Hematopoietic multipotent progenitor cell (in vitro differentiated cells): ENCODE measurements around the gene SNX10. TPM values are rescaled to one million over a fixed set of nuclear protein-coding genes. Genes with fewer than 3 reads are reported as not detected.
A peak's percentile ranks its signal among the peaks of the same experiment; 100 is the strongest.

Experiments used
- DNase-seq, 3 donors: peaks; one replicate each; pipeline ENCODE4 v3.0.0-alpha.2; 2011 to 2015; ENCODE audit warnings: low read depth in 2 of 3, low spot score in 2 of 3
- total RNA-seq: library from RNA; depleted of rRNA; stranded (reverse); fragments of >200 nt; gene quantifications from one replicate; pipeline ENCODE4 v1.2.3, GENCODE V29; 2012

SNX10 gene
- total RNA-seq, 1 donor, result 7.3 TPM

- peak; percentile 40 to 92 (median 82) for DNase-seq
These were observed 73.6 kb downstream of the SNX10 start for GRCh38 chr7:26365077-26365900.

GRCh38 chr7:26365901-26366275 is 74.2 kb downstream of the SNX10 start:
- DNase-seq, result no peak

GRCh38 chr7:26367219-26367711 is 75.6 kb downstream of the SNX10 start:
- no peak for DNase-seq

GRCh38 chr7:26368542-26368941 is 76.9 kb downstream of the SNX10 start:
- peak in 1 of 3 donors; percentile 45 for DNase-seq

DNA sequence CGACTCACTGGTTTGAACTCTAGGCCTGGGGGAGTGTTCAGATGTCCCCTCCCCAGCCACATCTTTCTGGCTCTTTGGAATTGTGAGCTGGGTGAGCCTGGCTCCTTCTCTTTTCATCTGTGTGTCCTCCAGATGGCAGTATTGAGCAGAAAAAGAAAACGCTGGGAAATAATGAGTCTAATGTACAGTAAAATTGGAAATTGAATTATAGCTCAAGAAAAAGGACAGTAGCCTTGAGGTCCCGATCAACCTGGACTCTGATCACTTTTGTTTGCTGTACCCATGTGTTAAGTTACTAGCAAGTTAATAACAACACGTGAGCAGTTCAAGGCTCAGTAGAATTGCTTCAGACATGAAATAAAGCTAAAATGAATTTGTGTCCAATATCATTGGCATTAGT is 77.9 kb downstream of the SNX10 start:
- peak; percentile 37 to 86 (median 70) for DNase-seq

DNA sequence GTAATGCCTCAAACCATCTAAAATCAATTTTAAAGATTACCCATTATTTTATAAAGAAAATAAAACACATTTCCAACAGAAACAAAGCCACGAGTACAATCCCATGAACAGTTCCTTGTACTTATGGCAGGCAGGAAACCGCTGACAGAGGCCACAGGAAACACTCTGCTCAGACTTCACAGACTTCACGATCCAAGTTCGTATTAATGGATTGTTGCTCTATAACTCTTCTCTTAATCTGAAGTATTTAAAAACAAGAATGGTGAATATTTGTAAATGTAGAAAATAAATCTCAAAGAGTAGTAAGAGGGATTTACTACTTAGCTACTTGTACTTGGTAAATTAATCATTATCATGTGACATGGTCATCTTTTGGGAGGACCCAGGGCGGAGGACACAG is 78.3 kb downstream of the SNX10 start:
- DNase-seq, result peak in 2 of 3 donors; percentile 51 to 52

GRCh38 chr7:26372249-26372648 is 80.6 kb downstream of the SNX10 start:
- no peak for DNase-seq

- DNase-seq, result no peak
These were observed 81.0 kb downstream of the SNX10 start for GRCh38 chr7:26372704-26373103.

GRCh38 chr7:26374647-26375373 is 83.1 kb downstream of the SNX10 start:
- DNase-seq, result no peak

DNA sequence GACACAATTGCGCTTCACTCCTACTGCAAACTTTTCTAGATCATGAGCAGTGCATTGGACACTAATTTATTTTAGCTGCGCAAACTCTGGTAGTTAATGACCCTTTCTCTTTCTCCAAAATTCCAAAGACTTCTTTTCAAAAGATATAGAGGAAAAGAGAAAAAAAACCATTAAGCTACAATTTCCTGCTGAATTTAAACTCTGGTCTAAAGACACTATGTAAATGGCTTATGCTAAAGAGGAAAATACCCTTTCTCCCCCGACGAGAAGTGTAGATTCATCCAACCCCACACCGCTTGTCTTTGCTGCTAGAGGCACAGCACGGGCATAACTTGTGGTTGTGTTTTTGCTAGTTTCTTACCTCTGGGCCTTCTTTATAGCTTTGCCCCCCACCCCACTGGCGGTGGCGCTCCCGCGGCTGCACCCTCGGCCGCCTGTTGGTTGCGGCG is 84.1 kb downstream of the SNX10 start:
- peak in 1 of 3 donors; percentile 73 for DNase-seq

- peak in 2 of 3 donors; percentile 79 to 82 for DNase-seq
These were observed 84.7 kb downstream of the SNX10 start for GRCh38 chr7:26376175-26376917.

- DNase-seq, result no peak
These were observed 86.4 kb downstream of the SNX10 start for GRCh38 chr7:26378016-26378415.

DNA sequence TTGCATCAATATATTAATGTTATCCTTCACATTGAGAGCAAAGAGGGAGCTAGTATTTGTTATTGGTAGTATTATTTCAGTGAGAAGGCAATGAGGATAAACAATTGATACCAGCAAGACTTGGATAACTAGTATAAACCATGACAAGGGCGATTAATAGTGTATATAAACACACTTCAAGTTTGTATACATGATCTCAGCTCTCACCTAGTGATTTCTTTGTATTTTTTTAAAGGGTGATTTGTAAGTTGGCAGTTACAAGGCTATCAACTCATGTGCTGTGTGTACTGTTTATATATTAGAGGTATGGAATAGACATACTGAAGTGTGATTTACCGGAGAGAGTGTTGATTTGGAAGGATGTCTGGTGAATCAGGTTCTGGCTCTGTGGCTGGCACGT is 88.0 kb downstream of the SNX10 start:
- no peak for DNase-seq

GRCh38 chr7:26381476-26382353 is 90.1 kb downstream of the SNX10 start:
- DNase-seq, result no peak

GRCh38 chr7:26385240-26385639 is 93.6 kb downstream of the SNX10 start:
- no peak for DNase-seq

DNA sequence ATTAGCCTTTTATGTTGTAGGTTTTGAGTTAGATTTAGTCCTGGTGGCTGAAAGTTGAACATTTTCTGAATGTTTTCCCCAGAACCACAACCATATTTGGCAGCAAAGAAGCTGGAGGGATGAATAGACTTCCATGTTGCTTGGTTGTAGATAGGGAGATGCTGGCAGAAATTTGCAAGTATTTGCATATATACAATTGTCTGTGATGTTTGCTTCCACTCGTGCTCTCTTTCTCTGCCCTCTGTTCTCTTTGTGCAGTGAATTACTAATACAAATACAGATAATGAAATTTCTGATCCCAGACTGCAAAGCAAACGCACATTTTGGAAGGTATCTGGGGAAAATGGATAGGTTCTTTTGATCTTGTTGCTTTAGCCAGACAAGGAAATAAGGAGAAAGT is 96.1 kb downstream of the SNX10 start:
- DNase-seq, result no peak

DNA sequence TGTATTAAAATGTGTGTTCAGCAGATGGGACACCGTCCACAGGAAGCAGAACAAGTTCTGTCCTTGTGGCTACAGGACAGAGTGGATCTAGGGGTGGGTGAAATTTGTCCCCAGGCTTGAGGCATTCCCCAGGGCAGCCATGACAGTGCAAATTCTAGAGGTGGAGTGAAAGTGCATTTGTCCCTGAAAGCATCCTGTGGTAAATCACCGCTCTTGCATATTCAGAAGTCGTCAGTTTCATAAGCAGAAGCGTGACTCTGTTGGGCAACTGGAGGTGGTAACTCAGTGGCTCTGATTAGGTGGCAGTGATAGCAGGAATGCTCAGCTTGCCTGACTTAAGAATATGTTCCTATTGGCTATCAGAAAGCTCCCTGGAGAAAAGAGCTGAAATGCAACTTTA is 96.6 kb downstream of the SNX10 start:
- no peak for DNase-seq

DNA sequence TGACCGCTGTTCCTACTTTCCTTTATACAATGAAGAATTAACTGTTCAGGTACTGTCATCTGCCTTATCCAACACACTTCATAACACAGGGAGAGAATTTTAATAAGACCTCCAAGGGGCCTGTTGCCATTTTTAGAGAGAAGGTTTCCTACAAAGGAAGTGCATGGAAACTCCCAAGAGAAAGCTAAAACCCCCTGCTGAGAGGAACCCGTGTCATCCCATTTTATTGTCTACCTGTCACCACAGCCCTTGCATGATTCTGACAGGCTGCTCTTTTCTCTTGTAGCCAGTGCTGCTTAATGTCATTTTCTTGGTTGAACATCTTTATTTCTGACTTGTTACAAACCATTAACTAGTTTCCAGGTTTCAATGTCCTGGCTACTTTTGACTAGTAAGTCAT is 98.4 kb downstream of the SNX10 start:
- no peak for DNase-seq

DNA sequence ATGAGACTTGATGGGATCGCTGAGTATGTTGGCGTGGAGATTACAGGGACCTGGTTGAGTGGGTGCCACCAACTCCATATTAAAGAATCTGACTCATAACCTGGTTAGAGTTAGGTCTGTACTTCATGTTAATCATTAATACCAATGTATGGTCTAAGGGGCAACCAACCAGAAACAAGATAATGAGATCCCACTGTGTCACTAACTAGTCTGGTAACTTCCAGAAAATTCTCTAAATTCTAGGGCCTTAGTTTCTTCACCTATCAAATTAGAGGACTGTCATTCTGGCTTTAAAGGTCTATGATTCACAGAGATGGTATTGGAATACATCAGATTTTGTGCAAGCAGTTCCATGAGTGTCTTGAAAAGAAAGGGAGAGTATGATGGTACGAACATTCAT is 102.2 kb downstream of the SNX10 start:
- DNase-seq, result no peak

DNA sequence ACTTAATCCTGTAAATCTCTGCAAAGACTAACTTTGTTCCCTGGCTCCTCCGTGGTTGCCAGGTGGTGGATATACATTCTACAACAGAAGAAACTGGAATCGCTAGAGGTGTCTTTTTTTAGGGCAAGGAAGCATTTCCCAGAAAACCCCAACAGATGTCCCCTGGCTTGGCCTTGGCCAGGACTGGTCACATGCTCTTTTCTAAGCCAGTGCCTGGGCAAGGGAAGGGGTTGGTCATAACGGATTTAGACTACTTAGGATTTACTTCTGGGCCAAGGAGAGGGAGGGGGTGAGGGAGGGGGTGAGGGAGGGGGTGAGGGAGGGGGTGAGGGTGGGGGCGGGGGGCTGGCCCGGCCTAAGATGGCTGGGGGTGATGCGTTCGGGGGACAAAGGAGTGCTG is 105.7 kb downstream of the SNX10 start:
- no peak for DNase-seq
